Measurements from ENCODE around the gene NLRP11. TPM values are rescaled to one million over a fixed set of nuclear protein-coding genes. Genes with fewer than 3 reads are reported as not detected.

NLRP11 gene
- total and polyA plus RNA-seq, 9 of the 15 experiments (the other 6 are each of a cell fraction or from before 2014, with no cell fraction given): 0.07 to 0.29 (median 0.12) TPM; not detected in 1

GRCh38 chr19:55836340-55836739 is 4.5 kb upstream of the NLRP11 start, which contains the start of gene NLRP4 (continued):
- TF ChIP-seq FOXO4 (CRISPR knock-in tag; IDR thresholded peaks at IDR 0.05): no peak
- no peak for TF ChIP-seq STAT6 (CRISPR knock-in tag; IDR thresholded peaks at IDR 0.05)
- no peak for TF ChIP-seq ADNP (tag; IDR thresholded peaks at IDR 0.05)
- peak; percentile 66 to 92 for TF ChIP-seq E2F6 (IDR thresholded peaks at IDR 0.05; ENCODE audit: borderline replicate concordance in 1 of 2, extremely low read depth in 1 of 2, insufficient read depth in 1 of 2, insufficient read length in 1 of 2, low read depth in 1 of 2, low read length in 1 of 2, poor library complexity in 1 of 2, severe bottlenecking in 1 of 2)
- peak; percentile 90 for TF ChIP-seq PKNOX1 (IDR thresholded peaks at IDR 0.05)
- TF ChIP-seq SRSF7 (optimal IDR thresholded peaks at IDR 0.05; ENCODE audit: low read depth, low read length): no peak
- TF ChIP-seq ZNF124 (CRISPR knock-in tag; IDR thresholded peaks at IDR 0.05): no peak
- TF ChIP-seq ZFP91 (CRISPR knock-in tag; IDR thresholded peaks at IDR 0.05): no peak
- TF ChIP-seq ZNF717 (CRISPR knock-in tag; IDR thresholded peaks at IDR 0.05): no peak
- 0 out of 2 replicates have a peak, but pooled peaks have one; percentile 12 for TF ChIP-seq CXXC5 (CRISPR knock-in tag; IDR thresholded peaks at IDR 0.05)
- no peak for TF ChIP-seq ZKSCAN1 (IDR thresholded peaks at IDR 0.05; ENCODE audit: low read depth, low read length)
- no peak for TF ChIP-seq NKRF (IDR thresholded peaks at IDR 0.05; ENCODE audit: borderline replicate concordance)
- no peak for TF ChIP-seq PHB2 (IDR thresholded peaks at IDR 0.05; ENCODE audit: low read depth)
- no peak for TF ChIP-seq DMBX1 (CRISPR knock-in tag; IDR thresholded peaks at IDR 0.05; ENCODE audit: borderline replicate concordance)
- TF ChIP-seq BRD4 (IDR thresholded peaks at IDR 0.05): no peak
- no peak for TF ChIP-seq MEF2A (IDR thresholded peaks at IDR 0.05; ENCODE audit: control insufficient read depth, low read depth, low read length)
- peak; percentile 16 for TF ChIP-seq NFYB (IDR thresholded peaks at IDR 0.05; ENCODE audit: extremely low read depth, insufficient read length)
